LNCaP clone FGC (cell line): ENCODE results near the gene ROR1.

Experiments used
- DNase-seq: peaks from one replicate; pipeline ENCODE4 v3.0.0-alpha.2; 2011; ENCODE audit warnings: low read depth
- H3K4me3 ChIP-seq: 2 replicates; pipeline ENCODE4 v1.5.1; 2011; ENCODE audit warnings: mild to moderate bottlenecking, low read depth, low read length, control low read depth
- CTCF ChIP-seq: IDR thresholded peaks from 2 replicates; pipeline ENCODE4 v1.5.1; 2012; ENCODE audit warnings: mild to moderate bottlenecking; ENCODE audit not compliant: control insufficient read depth, insufficient read depth; ENCODE audit errors: extremely low read depth

ROR1 gene

GRCh38 chr1:64060611-64061302, 286.9 kb downstream of the ROR1 start:
- no peak for TF ChIP-seq CTCF
- DNase-seq, result no peak
- no peak overlapping the region for H3K4me3 ChIP-seq

- TF ChIP-seq CTCF, result no peak
- H3K4me3 ChIP-seq, result no peak overlapping the region
- DNase-seq, result no peak
Observed at GRCh38 chr1:64061430-64062104, 287.8 kb downstream of the ROR1 start.

- H3K4me3 ChIP-seq, result no peak overlapping the region
- TF ChIP-seq CTCF, result no peak
- no peak for DNase-seq
Observed at GRCh38 chr1:64062529-64062928, 288.7 kb downstream of the ROR1 start.

GRCh38 chr1:64062941-64063581, 289.2 kb downstream of the ROR1 start:
- no peak for TF ChIP-seq CTCF
- H3K4me3 ChIP-seq, result no peak overlapping the region
- no peak for DNase-seq

GRCh38 chr1:64065571-64065970, 291.8 kb downstream of the ROR1 start:
- no peak for DNase-seq
- H3K4me3 ChIP-seq, result no peak overlapping the region
- no peak for TF ChIP-seq CTCF

GRCh38 chr1:64072089-64072793, 298.4 kb downstream of the ROR1 start:
- TF ChIP-seq CTCF, result no peak
- no peak overlapping the region for H3K4me3 ChIP-seq
- DNase-seq, result peak; percentile 56
